Measurements from ENCODE around the gene MBD6. TPM values are rescaled to one million over a fixed set of nuclear protein-coding genes. Genes with fewer than 3 reads are reported as not detected.

The MBD6 gene
- total and polyA plus RNA-seq, 2 of the 13 experiments (the other 11 are each of a cell fraction or from before 2014, with no cell fraction given), result 4.1 to 5.9 TPM

DNA sequence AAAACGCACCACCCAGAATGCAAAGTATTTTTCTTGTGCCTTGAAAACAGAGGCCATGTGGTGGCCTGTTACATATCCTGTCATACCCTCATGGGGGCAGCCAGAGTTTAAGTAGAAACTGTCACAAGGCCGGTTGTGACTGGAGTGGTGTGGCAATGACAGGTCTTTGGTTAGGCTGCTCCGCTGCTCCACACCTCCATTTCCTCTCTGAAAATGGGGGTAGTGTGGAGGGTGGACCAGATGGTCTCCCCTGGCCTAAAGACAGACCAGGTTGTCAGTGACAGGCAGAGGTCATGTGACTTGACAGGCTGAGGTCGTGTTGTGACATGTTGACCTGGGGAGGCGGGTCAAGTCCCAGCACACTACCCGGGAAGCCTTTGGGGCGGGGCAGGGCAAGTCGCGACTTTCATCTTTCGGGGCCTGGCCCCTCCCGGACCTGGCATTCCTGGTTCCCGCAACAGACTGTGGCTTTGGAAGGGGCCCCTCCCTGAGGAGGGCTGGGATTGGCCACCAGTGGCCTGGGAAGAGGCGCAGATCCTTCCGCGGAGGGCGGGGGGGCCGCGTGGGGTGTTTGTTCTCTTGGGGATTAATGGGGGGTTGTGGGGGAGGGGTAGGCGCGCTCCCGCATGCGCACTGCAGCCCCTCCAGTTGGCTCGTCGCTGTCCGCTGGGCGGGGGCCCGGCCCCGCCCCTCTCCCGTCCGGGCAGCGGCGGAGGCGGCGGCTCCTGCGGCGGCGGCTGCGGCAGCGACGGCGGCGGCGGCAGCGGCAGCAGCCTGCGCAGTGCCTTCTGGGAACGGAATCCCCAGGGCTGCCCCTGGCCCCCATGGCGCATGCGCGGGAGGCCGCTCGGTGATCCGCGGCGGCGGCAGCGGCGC, at the start of gene MBD6 (continued):
- no peak for TF ChIP-seq KIAA2018 (CRISPR knock-in tag; IDR thresholded peaks at IDR 0.05; ENCODE audit: borderline replicate concordance)
- TF ChIP-seq NBN (conservative IDR thresholded peaks at IDR 0.05), result no peak
- no peak for TF ChIP-seq ZNF326 (CRISPR knock-in tag; IDR thresholded peaks at IDR 0.05; ENCODE audit: borderline replicate concordance)
- TF ChIP-seq, protein P1, sequence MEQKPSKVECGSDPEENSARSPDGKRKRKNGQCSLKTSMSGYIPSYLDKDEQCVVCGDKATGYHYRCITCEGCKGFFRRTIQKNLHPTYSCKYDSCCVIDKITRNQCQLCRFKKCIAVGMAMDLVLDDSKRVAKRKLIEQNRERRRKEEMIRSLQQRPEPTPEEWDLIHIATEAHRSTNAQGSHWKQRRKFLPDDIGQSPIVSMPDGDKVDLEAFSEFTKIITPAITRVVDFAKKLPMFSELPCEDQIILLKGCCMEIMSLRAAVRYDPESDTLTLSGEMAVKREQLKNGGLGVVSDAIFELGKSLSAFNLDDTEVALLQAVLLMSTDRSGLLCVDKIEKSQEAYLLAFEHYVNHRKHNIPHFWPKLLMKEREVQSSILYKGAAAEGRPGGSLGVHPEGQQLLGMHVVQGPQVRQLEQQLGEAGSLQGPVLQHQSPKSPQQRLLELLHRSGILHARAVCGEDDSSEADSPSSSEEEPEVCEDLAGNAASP (CRISPR knock-in tag; IDR thresholded peaks at IDR 0.05; ENCODE audit: borderline replicate concordance), result peak; percentile 86; the same call in 1 of the 2 replicates
- no peak for TF ChIP-seq ZNF432 (CRISPR knock-in tag; IDR thresholded peaks at IDR 0.05; ENCODE audit: borderline replicate concordance)
- peak; percentile 35; the same call in 1 of the 2 replicates for TF ChIP-seq ZNF629 (CRISPR knock-in tag; conservative IDR thresholded peaks at IDR 0.05)
- 0 out of 2 replicates have a peak, but pooled peaks have one; percentile 39 for TF ChIP-seq GFI1 (CRISPR knock-in tag; IDR thresholded peaks at IDR 0.05; ENCODE audit: borderline replicate concordance)
- TF ChIP-seq, protein P2, sequence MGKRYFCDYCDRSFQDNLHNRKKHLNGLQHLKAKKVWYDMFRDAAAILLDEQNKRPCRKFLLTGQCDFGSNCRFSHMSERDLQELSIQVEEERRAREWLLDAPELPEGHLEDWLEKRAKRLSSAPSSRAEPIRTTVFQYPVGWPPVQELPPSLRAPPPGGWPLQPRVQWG (CRISPR knock-in tag; IDR thresholded peaks at IDR 0.05; ENCODE audit: borderline replicate concordance, low read depth), result no peak

Data from HepG2 (cell line).